Fibroblast of villous mesenchyme (primary cell): ENCODE results near the gene IRF6. TPM values are rescaled to one million over a fixed set of nuclear protein-coding genes. Genes with fewer than 3 reads are reported as not detected.

Source experiments
- DNase-seq: peaks from one replicate; pipeline ENCODE4 v3.0.0-alpha.2; 2010; ENCODE audit warnings: low read depth
- H3K4me3 ChIP-seq: 2 replicates; pipeline ENCODE4 v1.5.1; 2011; ENCODE audit warnings: low read depth, mild to moderate bottlenecking, low read length
- total RNA-seq: library from RNA; depleted of rRNA; stranded (reverse); fragments of >200 nt; gene quantifications from 2 replicates; pipeline ENCODE4 v1.2.3, GENCODE V29; 2012
- TF ChIP-seq, protein P1 (sequence below): IDR thresholded peaks from 2 replicates; pipeline ENCODE4 v1.5.1; 2012; ENCODE audit warnings: low read depth, mild to moderate bottlenecking, low read length; ENCODE audit not compliant: insufficient read depth

IRF6 gene
- total RNA-seq, 1 donor, result under 0.01 TPM

DNA sequence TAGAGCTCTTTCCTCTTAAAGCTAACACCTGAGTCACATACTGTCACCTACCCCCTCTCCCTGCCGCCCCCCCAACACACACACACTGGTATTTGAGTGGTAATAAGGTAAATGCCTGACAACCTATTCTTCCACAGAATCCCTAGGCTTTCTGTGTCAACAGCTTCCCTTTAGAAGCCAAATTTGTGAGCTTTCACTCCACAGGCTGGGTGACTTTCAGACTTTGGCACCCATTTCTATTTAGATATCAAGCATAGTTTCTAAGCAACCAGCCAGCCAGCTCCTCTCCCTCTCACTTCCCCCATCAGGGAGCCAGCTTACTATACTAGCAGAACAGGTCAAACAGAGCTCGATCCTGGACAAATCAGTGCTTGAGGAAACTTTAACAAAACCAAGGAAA lies 18.4 kb downstream of the IRF6 start:
- no peak for DNase-seq
- TF ChIP-seq, protein P1, sequence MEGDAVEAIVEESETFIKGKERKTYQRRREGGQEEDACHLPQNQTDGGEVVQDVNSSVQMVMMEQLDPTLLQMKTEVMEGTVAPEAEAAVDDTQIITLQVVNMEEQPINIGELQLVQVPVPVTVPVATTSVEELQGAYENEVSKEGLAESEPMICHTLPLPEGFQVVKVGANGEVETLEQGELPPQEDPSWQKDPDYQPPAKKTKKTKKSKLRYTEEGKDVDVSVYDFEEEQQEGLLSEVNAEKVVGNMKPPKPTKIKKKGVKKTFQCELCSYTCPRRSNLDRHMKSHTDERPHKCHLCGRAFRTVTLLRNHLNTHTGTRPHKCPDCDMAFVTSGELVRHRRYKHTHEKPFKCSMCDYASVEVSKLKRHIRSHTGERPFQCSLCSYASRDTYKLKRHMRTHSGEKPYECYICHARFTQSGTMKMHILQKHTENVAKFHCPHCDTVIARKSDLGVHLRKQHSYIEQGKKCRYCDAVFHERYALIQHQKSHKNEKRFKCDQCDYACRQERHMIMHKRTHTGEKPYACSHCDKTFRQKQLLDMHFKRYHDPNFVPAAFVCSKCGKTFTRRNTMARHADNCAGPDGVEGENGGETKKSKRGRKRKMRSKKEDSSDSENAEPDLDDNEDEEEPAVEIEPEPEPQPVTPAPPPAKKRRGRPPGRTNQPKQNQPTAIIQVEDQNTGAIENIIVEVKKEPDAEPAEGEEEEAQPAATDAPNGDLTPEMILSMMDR, result no peak
- H3K4me3 ChIP-seq, result no peak overlapping the region

DNA sequence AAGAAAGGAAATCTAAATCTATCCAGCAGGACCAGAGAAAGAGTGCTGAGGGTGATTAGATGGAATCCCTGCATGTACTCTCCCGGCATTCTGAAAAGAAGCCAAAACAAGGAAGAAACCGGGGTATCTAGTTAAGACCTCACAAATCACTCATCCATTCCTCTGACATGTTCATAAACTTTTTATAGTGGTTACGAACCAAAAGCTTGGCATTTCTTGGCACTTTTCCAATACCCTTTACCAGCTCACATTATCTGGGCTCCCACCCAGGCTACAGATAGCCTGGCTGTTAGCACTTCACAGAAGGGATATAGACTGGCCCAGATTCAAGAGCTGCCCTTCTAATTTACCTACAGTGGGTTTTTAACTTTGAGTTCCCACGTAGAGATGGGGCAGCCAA lies 19.8 kb downstream of the IRF6 start:
- no peak for DNase-seq
- TF ChIP-seq, protein P1, result no peak
- H3K4me3 ChIP-seq, result no peak overlapping the region

DNA sequence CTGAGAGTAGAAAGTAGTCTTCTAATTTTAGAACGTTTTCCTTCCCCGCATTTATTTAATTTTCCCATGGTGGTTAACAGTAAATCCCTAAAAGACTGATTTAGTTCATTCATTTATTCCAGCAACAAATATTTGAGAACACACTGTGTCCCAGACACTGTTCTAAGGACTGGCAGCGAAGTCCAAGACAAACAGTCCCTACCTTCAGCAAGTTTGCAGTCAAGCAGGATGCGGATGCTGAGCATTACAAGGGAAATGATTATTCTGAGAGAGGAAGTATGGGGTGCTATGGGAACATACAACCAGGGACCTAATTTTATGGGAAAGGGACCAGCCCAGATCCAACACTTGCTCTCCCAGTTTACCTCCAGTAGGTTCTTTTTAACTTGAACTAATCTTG lies 20.4 kb downstream of the IRF6 start:
- H3K4me3 ChIP-seq, result no peak overlapping the region
- TF ChIP-seq, protein P1, result no peak
- DNase-seq, result no peak

DNA sequence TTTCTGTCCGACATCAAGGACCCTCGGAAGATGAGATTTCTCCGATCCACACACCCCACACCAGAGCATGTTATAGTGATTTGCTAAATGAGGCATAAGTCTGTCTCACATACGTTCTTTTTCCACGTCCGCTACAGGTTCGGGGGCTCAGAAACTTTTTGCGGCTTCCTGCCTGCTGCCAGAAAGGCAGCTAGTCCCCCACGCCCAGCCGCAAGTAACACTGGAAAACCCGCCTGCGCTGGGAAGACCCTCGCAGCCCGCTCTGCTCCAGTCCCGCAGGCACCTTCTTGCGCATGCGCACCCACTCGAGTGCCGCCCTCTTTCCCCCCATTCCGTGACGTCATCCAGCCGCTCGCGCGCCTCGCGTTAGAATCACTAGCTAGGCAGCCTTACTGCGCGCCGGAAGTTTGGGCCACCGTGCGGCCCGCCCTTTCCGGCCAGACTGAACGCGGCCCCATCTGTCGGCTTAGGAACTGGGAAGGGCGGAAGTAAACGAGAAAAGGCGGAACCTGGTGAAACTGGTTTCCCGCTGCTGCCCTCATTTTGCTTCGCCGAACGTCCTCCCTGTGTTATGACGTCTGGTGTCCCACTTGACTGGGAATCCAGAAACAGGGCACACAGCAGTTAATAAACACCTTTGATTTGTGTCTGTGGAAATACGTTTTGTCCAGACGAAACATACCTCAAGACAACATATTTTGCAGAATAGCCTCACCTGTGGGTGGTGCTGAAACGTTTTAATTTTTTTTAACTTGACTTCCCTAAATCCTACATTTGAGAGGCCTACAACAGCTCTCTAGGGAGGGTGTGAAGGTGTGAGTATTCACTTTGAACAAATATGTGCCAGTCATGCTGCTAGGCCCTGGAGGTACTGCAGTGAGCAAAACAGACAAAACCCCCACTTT lies 21.4 kb downstream of the IRF6 start, which contains the start of gene C1orf74:
Gene C1orf74, minus strand, starts transcription at position 295 of the 905 bp plus-strand sequence. CDS start 925 bp downstream, outside the sequence.
- H3K4me3 ChIP-seq, result peak within 1 kb of the TSS; percentile 94
- peak; percentile 97 for DNase-seq
- TF ChIP-seq, protein P1, result no peak

DNA sequence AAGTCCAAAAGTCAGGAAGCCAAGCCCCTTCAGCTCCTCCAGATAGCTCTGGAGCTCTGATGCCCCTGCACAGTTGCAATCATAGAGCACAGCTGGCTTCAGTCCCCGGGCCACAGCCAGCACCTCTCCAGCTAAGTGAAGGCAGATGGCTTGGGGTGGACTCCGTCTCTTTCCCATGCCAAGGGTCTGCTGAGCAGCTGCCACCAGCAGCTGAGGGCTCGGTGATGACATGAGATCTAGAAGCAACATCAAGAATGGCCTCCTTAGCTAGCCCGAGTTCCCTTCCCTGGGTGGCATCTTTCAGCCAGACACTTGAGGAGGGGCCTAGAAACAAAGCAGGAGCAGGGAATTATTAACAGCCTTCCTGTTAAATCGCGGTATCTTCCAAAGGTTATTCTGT lies 22.6 kb downstream of the IRF6 start:
- no peak for DNase-seq
- TF ChIP-seq, protein P1, result no peak
- peak overlapping the region; percentile 94 for H3K4me3 ChIP-seq

DNA sequence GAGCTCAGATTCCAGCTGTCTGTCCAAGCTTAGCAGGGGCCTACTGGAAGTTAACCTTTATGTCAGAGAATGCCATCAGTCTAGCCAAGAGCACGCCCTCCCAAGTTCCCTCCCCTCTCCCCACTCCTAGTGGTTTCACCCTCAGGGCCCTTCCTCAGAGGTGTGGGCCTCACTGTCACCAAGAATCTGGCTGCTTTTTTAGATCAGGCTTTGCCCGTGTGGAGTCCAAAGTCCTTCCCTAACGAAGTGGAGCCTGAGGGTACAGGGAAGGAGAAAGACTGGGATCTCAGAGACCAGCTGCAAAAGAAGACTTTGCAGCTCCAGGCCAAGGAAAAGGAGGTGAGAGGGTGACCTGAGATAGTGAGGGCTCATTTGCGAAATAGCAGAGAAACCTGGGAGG lies 25.7 kb downstream of the IRF6 start:
- no peak overlapping the region for H3K4me3 ChIP-seq
- DNase-seq, result no peak
- TF ChIP-seq, protein P1, result no peak
